OCI-LY1 (cell line): ENCODE measurements around the gene UPK1B.

Experiments
- H2AFZ ChIP-seq: fragments of 200-600 bp; sonication (generic), shearing (Covaris generic); 2 replicates; pipeline ENCODE4 v1.6.0; 2014; ENCODE audit warnings: antibody characterized with exemption, mild to moderate bottlenecking, low read length
- H3F3A ChIP-seq: fragments of 200-600 bp; sonication (generic), shearing (Covaris generic); 2 replicates; pipeline ENCODE4 v1.6.0; 2014; ENCODE audit warnings: mild to moderate bottlenecking, antibody characterized with exemption, low read length, moderate library complexity; ENCODE audit not compliant: insufficient read depth
- H3K27ac ChIP-seq: fragments of 200-600 bp; sonication (generic); 2 replicates; pipeline ENCODE4 v1.5.1; 2014; ENCODE audit warnings: low read length, mixed run types, mild to moderate bottlenecking, low read depth; ENCODE audit not compliant: poor library complexity, severe bottlenecking
- H3K27me3 ChIP-seq: fragments of 200-600 bp; sonication (generic); 2 replicates; pipeline ENCODE4 v1.6.0; 2014; ENCODE audit warnings: antibody characterized with exemption, mild to moderate bottlenecking, low read length, moderate library complexity; ENCODE audit not compliant: insufficient read depth
- H3K36me3 ChIP-seq: fragments of 200-600 bp; sonication (generic); 2 replicates; pipeline ENCODE4 v1.6.1; 2014; ENCODE audit warnings: mild to moderate bottlenecking, antibody characterized with exemption, low read length, moderate library complexity, mixed read lengths; ENCODE audit not compliant: insufficient read depth
- H3K4me1 ChIP-seq: fragments of 200-600 bp; sonication (generic); 2 replicates; pipeline ENCODE4 v1.5.1; 2014; ENCODE audit warnings: mild to moderate bottlenecking, low read length, moderate library complexity; ENCODE audit not compliant: insufficient read depth, severe bottlenecking
- H3K4me2 ChIP-seq: fragments of 200-600 bp; sonication (generic), shearing (Covaris generic); 2 replicates; pipeline ENCODE4 v1.6.1; 2014; ENCODE audit warnings: low read length
- H3K4me3 ChIP-seq: fragments of 200-600 bp; sonication (generic); 2 replicates; pipeline ENCODE4 v1.5.1; 2014; ENCODE audit warnings: low read length, low read depth, mild to moderate bottlenecking, mixed read lengths; ENCODE audit not compliant: poor library complexity, severe bottlenecking
- H3K79me2 ChIP-seq: fragments of 200-600 bp; shearing (Covaris generic); 2 replicates; pipeline ENCODE4 v1.6.1; 2016; ENCODE audit warnings: mixed run types, low read length, mixed read lengths; ENCODE audit not compliant: insufficient read depth
- H3K9ac ChIP-seq: fragments of 200-600 bp; sonication (generic), shearing (Covaris generic); 2 replicates; pipeline ENCODE4 v1.6.1; 2014; ENCODE audit warnings: mild to moderate bottlenecking, low read length, mixed read lengths
- H3K9me2 ChIP-seq: fragments of 200-600 bp; sonication (generic), shearing (Covaris generic); 2 replicates; pipeline ENCODE4 v1.6.1; 2014; ENCODE audit warnings: low read depth, mild to moderate bottlenecking, low read length, mixed read lengths
- H3K9me3 ChIP-seq: fragments of 200-600 bp; shearing (Covaris generic); 2 replicates; pipeline ENCODE4 v1.6.1; 2014; ENCODE audit warnings: low read length, mixed read lengths
- H4K20me1 ChIP-seq: fragments of 200-600 bp; sonication (generic), shearing (Covaris generic); 2 replicates; pipeline ENCODE4 v1.6.0; 2016; ENCODE audit warnings: mild to moderate bottlenecking, low read length; ENCODE audit not compliant: insufficient read depth
- EZH2 ChIP-seq: fragments of 200-600 bp; sonication (generic), shearing (Covaris generic); IDR thresholded peaks from 2 replicates; pipeline ENCODE4 v1.8.0; 2017; ENCODE audit warnings: borderline replicate concordance, mixed run types, mild to moderate bottlenecking, antibody characterized with exemption, low read length, moderate library complexity, mixed read lengths
- TF ChIP-seq, protein P1 (sequence below): fragments of 200-600 bp; sonication (generic), shearing (Covaris generic); IDR thresholded peaks from 2 replicates; pipeline ENCODE4 v1.5.1; 2017; ENCODE audit warnings: mild to moderate bottlenecking, antibody characterized with exemption, low read length, moderate library complexity, mixed read lengths

UPK1B gene

DNA sequence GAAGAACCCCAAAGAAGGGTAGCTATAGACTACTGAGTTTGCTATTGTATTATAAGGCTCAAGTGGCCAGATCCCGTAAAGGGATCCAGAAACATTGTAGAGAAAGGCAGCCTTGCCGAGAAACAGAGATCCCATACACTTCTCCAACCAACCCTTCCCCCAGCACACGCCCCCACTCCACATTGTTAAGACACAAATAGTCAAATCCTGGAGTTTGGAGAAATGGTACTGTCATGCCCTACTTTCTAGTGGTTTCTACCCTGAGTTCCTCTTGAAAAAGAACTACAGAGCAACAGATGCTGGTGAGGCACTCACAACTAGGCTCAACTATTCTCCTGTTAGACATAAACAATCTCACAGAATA is 34.1 kb downstream of the UPK1B start:
- Histone ChIP-seq H3K4me2 (no peak overlapping the region), H3K9me3 (no peaks in the 10 kb centered on the region), H3F3A (no peaks in the 10 kb centered on the region), H3K4me1 (no peaks in the 10 kb centered on the region), H3K36me3 (peaks cover 14% of the 10 kb centered on the region), H3K27ac (no peak overlapping the region), H2AFZ (no peak overlapping the region), H3K27me3 (no peaks in the 10 kb centered on the region), H4K20me1 (no peaks in the 10 kb centered on the region), H3K9ac (no peak overlapping the region), H3K4me3 (no peak overlapping the region), H3K79me2 (no peaks in the 10 kb centered on the region), H3K9me2 (no peaks in the 10 kb centered on the region)
- TF ChIP-seq, protein P1, sequence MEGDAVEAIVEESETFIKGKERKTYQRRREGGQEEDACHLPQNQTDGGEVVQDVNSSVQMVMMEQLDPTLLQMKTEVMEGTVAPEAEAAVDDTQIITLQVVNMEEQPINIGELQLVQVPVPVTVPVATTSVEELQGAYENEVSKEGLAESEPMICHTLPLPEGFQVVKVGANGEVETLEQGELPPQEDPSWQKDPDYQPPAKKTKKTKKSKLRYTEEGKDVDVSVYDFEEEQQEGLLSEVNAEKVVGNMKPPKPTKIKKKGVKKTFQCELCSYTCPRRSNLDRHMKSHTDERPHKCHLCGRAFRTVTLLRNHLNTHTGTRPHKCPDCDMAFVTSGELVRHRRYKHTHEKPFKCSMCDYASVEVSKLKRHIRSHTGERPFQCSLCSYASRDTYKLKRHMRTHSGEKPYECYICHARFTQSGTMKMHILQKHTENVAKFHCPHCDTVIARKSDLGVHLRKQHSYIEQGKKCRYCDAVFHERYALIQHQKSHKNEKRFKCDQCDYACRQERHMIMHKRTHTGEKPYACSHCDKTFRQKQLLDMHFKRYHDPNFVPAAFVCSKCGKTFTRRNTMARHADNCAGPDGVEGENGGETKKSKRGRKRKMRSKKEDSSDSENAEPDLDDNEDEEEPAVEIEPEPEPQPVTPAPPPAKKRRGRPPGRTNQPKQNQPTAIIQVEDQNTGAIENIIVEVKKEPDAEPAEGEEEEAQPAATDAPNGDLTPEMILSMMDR = no peak
- no peak for TF ChIP-seq EZH2

DNA sequence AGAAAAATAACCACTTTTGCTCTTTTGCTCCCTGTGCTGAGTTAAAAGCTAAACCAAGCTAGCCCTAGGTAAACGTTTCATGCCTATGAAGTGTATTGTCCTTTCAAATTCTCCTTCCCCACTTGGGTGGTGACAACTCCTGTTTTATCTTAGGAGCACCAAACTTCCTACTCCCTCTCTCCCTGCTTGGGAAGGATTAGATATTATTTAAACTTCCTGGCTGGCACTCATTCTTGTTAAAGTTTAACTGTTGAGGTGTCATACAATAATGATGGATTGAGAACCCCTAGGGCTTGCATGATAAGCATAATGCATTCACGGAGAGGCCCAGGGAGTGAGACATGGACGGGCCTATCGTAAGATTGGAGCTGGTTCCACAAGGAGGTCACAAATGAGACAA is 37.8 kb downstream of the UPK1B start:
- Histone ChIP-seq H2AFZ (no peak overlapping the region), H3K9me3 (no peaks in the 10 kb centered on the region)

DNA sequence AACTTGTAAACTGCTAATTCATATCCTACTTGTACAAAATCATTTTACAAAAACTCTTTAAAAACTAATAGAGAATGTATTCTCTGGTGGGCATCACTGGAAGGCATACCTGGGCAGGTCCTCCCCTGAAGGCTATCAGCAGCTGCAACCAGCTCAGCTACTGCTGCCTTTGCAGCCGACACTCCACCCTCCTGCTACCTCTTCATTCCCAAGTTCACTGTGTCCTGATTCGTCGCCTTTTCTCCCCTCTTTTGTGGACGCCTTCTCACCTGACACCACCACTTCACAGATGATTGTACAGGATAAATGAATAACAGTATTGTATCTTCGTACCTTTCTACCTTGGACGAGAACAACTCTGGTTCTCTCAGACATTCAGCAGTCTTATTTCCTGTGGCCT is 38.4 kb downstream of the UPK1B start:
- Histone ChIP-seq H3F3A (no peaks in the 10 kb centered on the region), H3K4me1 (no peaks in the 10 kb centered on the region), H3K4me3 (no peak overlapping the region), H3K9me2 (no peaks in the 10 kb centered on the region), H3K79me2 (no peaks in the 10 kb centered on the region), H2AFZ (no peak overlapping the region), H4K20me1 (no peaks in the 10 kb centered on the region), H3K27ac (no peak overlapping the region), H3K36me3 (peaks cover 51% of the 10 kb centered on the region), H3K4me2 (no peak overlapping the region), H3K9me3 (no peaks in the 10 kb centered on the region), H3K9ac (no peak overlapping the region), H3K27me3 (no peaks in the 10 kb centered on the region)
- TF ChIP-seq, protein P1 = no peak
- TF ChIP-seq EZH2 = no peak

More for the DNA sequence above, 37.8 kb downstream of the UPK1B start:
- Histone ChIP-seq H3K4me3 (no peak overlapping the region), H3F3A (no peaks in the 10 kb centered on the region), H3K79me2 (no peaks in the 10 kb centered on the region), H3K27me3 (no peaks in the 10 kb centered on the region), H4K20me1 (no peaks in the 10 kb centered on the region), H3K36me3 (peaks cover 46% of the 10 kb centered on the region), H3K4me1 (no peaks in the 10 kb centered on the region), H3K27ac (no peak overlapping the region), H3K9me2 (no peaks in the 10 kb centered on the region), H3K9ac (no peak overlapping the region), H3K4me2 (no peak overlapping the region)
- TF ChIP-seq EZH2 = no peak
- TF ChIP-seq, protein P1 = no peak
